Measurements from ENCODE around the gene PLXDC2.

DNA sequence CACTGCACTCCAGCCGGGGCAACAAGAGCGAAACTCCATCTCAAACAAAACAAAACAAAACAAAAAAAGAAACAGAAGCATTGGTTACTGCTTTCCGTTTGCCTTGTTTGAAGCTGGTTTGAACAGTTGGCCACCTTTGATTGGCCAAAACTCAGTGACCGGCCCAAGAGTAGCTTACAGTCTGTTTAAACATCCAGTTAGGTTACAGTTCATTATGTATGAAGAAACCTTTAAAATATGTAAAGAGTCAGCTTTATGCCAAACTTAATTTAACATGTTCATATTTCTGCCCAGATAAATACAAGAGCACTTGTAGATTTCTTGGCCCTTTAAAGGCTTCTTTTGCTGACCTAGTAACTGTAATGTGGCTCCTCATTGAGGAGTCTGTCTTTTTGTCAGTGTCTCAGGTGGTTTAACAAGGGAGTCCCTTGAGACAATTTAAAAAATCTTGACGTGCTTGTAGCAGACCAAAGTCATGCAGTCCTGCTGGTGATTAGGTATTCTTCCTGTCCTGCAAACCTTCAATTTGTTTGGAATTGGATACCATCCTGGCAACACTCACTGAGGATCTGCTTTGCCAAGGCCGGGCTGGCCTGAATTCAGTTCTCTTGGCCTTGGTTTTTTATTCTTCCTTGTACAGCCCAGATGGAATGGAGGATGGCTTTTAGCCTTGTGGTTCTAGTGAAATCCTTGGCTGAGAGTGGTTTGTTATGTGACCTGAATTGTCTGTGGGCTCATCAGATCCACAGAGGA lies 128.9 kb downstream of the PLXDC2 start:
- TF ChIP-seq, protein P1, sequence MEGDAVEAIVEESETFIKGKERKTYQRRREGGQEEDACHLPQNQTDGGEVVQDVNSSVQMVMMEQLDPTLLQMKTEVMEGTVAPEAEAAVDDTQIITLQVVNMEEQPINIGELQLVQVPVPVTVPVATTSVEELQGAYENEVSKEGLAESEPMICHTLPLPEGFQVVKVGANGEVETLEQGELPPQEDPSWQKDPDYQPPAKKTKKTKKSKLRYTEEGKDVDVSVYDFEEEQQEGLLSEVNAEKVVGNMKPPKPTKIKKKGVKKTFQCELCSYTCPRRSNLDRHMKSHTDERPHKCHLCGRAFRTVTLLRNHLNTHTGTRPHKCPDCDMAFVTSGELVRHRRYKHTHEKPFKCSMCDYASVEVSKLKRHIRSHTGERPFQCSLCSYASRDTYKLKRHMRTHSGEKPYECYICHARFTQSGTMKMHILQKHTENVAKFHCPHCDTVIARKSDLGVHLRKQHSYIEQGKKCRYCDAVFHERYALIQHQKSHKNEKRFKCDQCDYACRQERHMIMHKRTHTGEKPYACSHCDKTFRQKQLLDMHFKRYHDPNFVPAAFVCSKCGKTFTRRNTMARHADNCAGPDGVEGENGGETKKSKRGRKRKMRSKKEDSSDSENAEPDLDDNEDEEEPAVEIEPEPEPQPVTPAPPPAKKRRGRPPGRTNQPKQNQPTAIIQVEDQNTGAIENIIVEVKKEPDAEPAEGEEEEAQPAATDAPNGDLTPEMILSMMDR (conservative IDR thresholded peaks at IDR 0.05 in 1 of 2, IDR thresholded peaks at IDR 0.05 in 1 of 2; ENCODE audit: low read depth in 1 of 2, low read length in 2 of 2): no peak
- TF ChIP-seq EZH2 (IDR thresholded peaks at IDR 0.05; ENCODE audit: low read length, missing control alignments): no peak
